SKM-1 (cell line): ENCODE results near the gene ETS2.

Source experiments
- DNase-seq: peaks from one replicate; lab custom pipeline; 2025; ENCODE audit not compliant: unreplicated experiment; lab: John Stamatoyannopoulos, UW

The ETS2 gene

DNA sequence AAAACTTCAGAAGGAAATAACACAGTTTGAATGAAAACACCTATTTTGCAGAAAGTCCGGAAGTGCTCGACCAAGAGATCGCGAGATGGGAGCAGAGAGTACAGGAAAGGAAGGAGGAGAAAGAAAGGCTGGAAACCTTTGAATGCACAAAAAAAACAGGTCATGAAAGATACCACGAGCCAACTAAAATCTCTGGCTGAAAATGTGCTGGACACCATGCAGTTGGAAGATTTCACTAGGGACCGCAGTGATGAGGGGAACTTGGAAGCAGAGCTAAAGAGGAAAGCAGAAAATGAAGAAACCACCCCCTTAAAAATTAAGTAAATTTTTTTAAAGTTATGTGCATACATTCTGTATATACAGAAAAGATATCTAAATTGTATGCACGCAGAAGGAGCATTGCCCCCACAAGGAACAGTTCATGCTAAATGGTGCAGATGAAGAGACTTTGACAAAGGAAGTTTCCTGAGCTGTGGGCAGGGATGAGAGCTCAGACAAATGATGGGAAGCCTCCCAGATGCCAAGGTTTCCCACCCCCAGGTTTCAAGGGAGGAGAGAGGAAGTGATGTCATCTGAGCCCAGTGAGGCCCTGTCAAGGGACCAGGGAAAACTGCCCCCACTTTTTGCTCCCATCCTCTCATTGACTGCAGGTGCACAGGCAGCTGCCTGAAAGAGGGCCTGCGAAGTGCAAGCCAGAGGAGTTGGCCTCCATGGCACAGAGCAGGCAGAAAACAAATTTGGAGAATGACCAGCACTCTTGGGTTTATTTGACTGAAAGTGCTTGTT lies 52.5 kb downstream of the ETS2 start:
- DNase-seq: no peak

DNA sequence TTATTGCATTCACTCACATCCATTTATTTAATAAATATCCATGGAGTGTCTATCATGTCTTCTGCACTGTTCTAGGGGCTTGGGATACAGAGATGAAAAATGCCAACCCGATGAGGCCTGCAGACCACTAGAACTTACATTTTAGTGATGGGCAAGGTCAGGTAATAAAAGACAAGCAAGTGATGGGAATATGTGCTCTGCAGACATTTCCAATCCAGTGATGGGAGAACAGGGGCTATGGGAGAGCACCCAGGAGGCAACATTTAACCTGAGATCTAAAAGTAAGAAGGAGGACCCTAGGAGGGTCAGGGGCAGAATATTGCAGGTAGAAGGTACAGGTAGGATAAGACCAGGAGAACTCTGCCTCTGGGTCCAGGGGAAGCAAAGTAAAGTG lies 53.1 kb downstream of the ETS2 start:
- DNase-seq: no peak

DNA sequence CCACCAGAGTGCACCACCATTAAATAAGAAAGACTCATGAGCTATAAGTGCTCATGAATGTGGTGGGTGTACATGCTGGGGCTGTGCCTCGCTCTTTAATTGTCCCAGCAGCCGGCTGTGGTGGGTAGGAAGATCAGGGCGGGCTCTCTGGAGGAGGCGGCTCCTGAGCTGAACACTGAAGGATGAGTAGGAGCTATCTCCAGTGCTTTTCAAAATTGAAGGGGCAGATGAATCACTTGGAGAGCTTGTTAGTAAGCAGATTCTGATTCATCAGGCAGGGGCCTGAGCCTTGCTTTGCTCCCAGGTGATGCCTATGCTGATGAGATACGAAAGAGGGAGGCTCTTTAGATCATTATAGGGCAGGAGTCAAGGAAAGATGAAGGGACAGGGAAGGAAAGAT lies 54.1 kb downstream of the ETS2 start:
- no peak for DNase-seq

DNA sequence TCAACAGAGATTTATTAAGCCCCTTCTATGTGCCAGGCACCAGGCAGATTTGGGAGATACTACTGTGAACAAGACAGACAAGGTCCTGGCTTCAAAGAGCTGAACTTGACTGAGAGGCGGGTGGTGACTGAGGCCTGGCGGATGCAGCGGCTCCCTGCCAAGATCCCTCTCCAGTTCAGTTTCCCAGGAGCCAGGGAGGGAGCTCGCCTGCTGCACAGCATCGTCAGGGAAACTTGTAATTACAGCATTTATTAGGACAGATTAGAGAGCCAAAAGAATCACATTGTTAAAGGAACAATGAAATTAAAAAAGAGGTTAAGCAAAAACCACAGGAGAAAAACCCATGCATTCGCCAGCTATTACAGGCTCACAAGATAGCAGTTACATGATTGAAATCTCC lies 55.3 kb downstream of the ETS2 start:
- DNase-seq: no peak

DNA sequence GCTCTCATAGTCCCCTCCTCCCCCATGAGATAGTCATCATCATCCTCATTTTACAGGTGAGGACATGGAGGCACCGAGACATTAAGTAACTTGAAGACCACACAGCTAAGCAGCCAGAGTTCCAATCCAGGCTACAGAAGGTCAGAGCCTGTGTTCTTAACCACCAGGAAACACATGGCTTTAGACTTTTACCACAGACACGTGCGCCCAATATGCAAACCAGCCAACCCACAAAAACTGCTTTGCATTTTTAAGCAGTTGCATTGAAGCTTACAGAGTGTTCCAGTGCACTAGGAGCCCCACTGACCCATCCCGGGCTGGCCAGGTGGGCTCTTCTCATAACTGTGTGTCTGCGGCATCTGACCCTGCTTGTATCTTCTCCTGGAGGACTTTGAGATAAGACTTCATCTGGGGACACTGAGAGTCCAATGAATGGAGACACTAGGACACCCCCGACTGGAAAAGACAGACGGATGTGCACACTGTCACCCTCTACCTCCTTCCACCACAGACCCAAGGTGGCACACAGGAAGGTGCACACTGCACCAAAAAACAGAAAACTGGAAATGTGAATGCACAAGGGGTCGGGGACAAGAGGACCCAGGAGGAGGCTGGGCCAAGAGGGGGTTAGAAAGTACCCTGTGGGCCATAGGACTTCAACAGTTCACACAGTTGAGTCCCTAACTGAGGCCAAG lies 56.4 kb downstream of the ETS2 start:
- no peak for DNase-seq

DNA sequence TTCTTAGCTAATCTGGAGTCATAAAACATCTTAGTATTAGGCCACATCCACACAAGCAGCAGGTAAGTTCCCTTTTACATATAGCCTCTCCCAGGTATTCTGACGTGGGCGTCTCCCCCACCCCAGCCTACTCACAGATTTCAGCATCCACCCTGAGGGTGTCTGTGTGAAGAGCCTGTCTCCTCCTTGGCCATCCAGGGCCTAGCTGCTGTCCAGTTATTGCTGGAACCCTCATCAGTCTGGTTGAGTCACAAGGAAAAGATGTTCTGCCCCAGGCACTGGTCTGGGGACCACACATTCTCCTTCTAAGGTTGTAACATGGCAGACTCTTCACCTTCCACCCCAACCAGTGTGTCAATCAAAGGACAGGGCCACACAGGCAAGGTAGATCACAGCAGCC lies 57.6 kb downstream of the ETS2 start:
- DNase-seq: no peak

DNA sequence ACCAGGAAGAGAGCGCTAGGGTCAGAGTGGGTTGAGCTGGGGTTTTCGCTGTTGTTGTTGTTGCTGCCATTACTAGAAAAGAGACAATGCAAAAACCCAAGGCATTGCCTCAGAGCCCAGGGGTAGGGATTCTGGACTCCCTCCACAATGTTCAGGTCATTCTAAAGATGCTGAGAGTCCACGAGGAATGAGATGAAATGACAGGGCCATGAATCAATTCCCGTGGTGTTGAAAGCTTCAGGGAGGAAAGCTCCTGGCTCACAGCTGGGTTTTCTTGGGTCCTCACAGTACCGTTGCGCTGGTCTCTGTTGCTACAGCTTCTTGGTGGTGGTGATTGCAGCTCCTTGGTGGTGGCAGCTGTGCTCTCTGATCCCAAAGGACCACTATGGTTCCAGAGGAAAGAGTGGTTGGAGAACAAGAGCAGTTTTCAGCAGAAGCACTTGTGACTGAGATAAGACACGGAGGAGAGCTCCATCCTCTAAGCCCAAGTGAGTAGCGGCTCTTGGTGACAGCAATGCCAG lies 58.2 kb downstream of the ETS2 start:
- DNase-seq: no peak

DNA sequence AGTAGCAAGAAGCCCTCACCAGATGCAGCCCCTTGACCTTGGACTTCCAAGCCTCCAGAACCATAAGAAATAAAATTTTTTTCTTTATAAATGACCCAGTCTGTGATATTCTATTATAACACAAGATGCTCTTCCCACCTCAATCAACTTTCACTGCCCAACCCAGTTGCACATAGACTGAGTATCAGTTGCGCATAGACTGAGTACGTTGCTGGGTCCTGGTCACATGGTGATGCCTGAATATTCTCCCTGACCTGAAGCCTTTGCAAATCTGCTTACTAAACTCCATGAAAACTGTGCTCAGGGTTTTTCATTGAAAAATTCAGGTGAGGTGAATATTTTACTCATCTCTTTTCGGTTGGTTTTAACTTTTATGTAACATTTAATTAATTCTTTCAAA lies 59.2 kb downstream of the ETS2 start:
- no peak for DNase-seq

DNA sequence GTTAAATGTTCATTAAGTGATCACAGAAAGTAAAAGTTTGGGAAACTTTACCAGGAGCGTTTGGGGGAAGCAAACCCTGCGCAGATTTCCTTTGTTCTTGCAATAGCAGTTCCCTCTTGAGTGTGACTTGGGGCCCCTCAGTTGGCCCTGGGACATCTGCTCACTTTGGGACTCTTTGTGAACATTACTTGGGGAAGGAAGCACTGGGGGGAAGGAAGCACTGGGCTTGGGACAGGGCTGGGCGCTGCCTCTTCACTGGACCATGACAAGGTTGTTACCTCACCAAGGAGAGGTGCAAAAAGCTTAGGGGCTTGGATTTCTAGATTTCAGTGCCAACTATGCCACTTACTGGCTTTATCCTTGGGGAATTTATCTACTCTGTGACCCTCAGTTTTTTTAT lies 63.5 kb downstream of the ETS2 start:
- peak; percentile 24 for DNase-seq

DNA sequence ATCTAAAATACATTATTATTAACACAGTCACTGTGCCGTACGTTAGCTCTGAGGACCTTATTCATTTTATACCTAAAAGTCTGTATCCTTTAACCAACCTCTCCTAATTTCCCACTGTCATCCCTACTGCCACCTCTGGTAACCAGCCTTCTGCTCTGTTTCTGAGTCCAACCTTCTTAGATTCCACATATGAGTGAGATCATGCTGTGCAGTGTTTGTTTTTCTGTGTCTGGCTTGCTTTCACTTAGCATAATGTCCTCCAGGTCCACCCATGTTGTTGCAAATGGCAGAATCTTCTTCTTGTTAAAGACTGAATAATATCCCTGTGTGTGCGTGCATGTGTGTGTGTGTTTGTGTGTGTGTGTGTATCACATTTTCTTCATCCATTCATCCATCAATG lies 64.2 kb downstream of the ETS2 start:
- DNase-seq: no peak
